GM18502 (cell line): ENCODE data around the gene CLSTN2.

Experiments
- ATAC-seq: cut with Tn5 transposase; IDR thresholded peaks from one replicate; pipeline ENCODE4 v1.9.1; 2021; ENCODE audit warnings: mild to moderate bottlenecking; ENCODE audit not compliant: unreplicated experiment, poor library complexity

CLSTN2 gene

GRCh38 chr3:139940622-139941021 is 5.6 kb downstream of the CLSTN2 start:
- ATAC-seq = no peak

GRCh38 chr3:139941580-139941979 is 6.6 kb downstream of the CLSTN2 start:
- ATAC-seq = no peak

GRCh38 chr3:139944256-139944910 is 9.4 kb downstream of the CLSTN2 start:
- no peak for ATAC-seq

GRCh38 chr3:139945386-139945785 is 10.4 kb downstream of the CLSTN2 start:
- ATAC-seq = no peak

- no peak for ATAC-seq
These were observed 11.0 kb downstream of the CLSTN2 start for GRCh38 chr3:139945942-139946341.

GRCh38 chr3:139948467-139948866 is 13.5 kb downstream of the CLSTN2 start:
- no peak for ATAC-seq

- ATAC-seq = no peak
These were observed 13.9 kb downstream of the CLSTN2 start for GRCh38 chr3:139948898-139949297.

GRCh38 chr3:139953131-139953910 is 18.3 kb downstream of the CLSTN2 start:
- no peak for ATAC-seq

- ATAC-seq = no peak
These were observed 19.3 kb downstream of the CLSTN2 start for GRCh38 chr3:139954146-139954860.

GRCh38 chr3:139957844-139958243 is 22.9 kb downstream of the CLSTN2 start:
- no peak for ATAC-seq

GRCh38 chr3:139969386-139969785 is 34.4 kb downstream of the CLSTN2 start:
- ATAC-seq = no peak

- ATAC-seq = no peak
These were observed 35.5 kb downstream of the CLSTN2 start for GRCh38 chr3:139970526-139970925.

- no peak for ATAC-seq
These were observed 39.9 kb downstream of the CLSTN2 start for GRCh38 chr3:139974809-139975425.

GRCh38 chr3:139975594-139976365 is 40.8 kb downstream of the CLSTN2 start:
- no peak for ATAC-seq

- no peak for ATAC-seq
These were observed 44.0 kb downstream of the CLSTN2 start for GRCh38 chr3:139978966-139979365.

GRCh38 chr3:139979991-139980390 is 45.0 kb downstream of the CLSTN2 start:
- ATAC-seq = no peak

GRCh38 chr3:139982404-139982803 is 47.4 kb downstream of the CLSTN2 start:
- no peak for ATAC-seq

GRCh38 chr3:139985576-139985975 is 50.6 kb downstream of the CLSTN2 start:
- ATAC-seq = no peak

GRCh38 chr3:139987908-139988307 is 52.9 kb downstream of the CLSTN2 start:
- no peak for ATAC-seq
